ENCODE measurements around the gene SOCS6. TPM values are rescaled to one million over a fixed set of nuclear protein-coding genes. Genes with fewer than 3 reads are reported as not detected.

The SOCS6 gene
- total RNA-seq, 1 donor from 2014 or later: 26.3 TPM

DNA sequence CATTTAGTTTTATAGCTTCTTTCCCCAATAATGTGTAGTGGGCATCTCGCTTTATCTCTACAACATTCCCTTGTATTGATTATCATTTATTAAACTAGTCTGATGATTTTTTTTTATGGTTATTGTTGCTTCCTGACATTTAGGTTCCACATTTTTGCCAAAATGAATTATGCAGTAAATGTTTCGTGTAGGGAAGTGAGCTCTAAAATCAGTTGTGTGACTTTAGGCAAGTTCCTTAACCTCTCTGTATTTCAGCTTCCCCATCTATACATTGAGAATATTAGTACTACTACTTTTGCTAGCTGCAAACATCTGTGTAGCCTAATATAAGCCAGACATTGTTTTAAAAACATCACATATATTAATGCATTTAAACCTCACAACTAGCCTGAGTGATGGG is 22.9 kb downstream of the SOCS6 start:
- ATAC-seq (no peak), DNase-seq (ENCODE audit: low spot score) (no peak)
- intact Hi-C loops (cut with DNase I): no loop called here

DNA sequence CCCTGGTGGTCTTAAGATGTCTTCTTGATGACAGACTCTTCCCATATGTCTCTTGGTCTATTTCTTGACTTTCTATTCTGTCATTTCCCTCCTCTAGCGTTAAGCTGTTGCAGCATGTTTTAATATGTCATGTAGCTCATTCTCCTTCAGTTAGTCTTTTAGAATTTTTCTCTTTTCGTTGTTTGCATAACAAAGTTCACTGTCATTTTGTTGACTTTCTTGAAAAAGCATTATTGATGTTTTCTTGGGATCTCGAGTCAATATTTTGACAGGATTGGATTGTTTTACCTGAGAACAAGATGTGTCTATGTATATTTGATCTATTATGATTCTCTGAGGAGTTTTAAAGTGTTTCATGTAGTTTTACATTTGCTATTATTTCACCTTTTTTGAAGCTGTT is 24.8 kb downstream of the SOCS6 start:
- no peak for ATAC-seq
- intact Hi-C loops (cut with DNase I): no loop called here
- DNase-seq (ENCODE audit: low spot score): no peak

DNA sequence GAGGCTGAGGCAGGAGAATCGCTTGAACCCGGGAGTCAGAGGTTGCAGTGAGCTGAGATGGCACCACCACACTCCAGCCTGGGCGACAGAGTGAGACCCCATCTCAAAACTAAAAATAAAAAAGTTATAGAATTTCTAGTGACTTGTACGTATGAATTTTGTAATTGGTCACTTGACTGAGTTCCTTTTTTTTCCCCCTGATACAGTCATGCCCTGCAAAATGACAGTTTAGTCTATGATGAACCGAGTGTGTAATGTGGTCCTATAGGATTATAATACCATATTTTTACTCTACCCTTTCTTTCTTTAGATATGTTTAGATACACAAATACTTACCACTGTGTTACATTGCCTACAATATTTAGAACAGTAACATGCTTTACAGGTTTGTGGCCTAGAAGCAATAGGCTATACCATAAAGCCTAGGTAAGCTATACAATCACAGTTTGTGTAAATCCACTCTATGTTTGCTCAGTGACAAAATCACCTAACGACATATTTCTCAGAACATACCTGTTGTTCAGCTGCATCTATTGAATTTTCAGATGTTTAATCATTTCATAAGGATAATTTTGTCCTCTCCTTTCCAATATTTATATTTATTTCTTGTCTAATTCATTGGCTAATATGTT is 25.4 kb downstream of the SOCS6 start:
- no peak for ATAC-seq
- no peak for DNase-seq (ENCODE audit: low spot score)
- intact Hi-C loops (cut with DNase I): no loop called here

DNA sequence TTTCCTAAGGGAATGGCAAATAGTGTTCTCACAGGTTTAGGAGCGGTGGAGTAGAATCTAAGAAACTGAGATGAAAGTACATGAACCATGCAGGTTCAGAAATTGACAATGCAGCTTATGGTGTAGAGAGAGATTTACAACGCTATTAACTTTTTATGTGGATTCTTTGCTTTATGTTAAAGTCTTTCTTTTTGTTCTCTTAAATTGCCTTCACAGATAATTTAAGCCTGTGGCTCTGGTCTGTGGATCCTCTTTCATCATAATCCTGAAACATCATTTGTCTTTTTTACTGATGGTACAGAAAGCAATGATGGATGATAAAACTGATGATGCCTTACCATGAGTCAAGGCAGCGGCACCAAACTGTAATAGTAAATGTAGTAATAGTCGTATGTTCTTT is 30.3 kb downstream of the SOCS6 start:
- ATAC-seq (no peak), DNase-seq (ENCODE audit: low spot score) (no peak)
- intact Hi-C loops (cut with DNase I): no loop called here

DNA sequence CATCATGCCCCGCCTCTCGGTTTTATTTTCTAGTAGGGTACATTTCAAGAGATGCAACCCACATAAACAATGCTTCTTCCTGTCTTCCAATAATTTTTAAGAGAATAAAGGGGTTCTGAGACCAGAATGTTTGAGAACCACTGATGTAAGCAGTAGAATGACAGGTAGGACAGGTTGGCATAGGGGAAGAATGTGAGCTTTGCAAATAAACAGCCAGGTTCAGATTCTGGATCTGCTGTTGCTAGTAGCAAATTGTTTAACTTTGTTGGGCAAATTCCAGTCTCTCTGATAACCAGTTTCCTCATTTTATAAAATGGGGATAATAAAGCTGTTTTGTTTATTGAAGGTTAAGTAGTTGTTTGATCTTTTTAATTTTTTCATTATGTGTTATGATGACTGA is 32.8 kb downstream of the SOCS6 start:
- intact Hi-C loops (cut with DNase I): no loop called here
- ATAC-seq: no peak
- no peak for DNase-seq (ENCODE audit: low spot score)

DNA sequence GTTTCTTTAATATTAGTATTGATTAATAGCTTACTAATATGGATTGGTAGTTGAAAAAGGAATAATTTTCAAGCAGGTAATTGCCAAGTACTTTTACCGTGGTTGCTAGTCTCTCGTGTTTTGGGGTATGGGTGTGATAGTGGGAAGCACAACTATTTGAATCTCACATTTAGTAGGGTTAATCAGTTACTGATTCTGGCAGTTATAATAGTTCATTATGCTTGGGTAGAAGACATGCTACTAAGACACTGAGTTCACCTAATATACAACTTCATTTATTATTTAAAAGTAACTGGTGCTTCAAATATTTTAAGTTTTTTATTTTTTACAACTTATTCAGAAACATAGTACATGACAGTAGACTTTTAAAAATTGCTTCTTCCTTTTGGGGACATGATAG is 33.5 kb downstream of the SOCS6 start:
- DNase-seq (ENCODE audit: low spot score) (no peak), ATAC-seq (no peak)
- intact Hi-C loops (cut with DNase I): no loop called here

DNA sequence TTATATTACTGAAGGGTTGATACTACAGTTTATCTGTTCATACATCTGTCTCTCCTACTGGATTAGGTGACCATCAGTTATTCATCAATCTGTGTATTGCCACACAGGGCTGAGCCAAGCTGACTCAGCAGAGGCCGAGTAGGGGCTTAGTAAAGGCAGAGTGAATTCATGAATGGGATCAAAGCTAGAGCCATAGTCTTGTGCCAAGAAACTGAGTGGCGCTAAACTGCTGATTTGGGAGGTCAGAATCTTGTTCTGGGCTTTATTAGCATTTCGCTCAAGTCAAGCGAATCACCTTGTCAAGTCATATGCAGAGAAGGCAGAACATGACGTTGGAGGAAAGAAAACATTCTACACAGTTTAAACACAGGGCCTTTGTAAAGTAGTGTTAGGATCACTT is 34.1 kb downstream of the SOCS6 start:
- no peak for DNase-seq (ENCODE audit: low spot score)
- intact Hi-C loops (cut with DNase I): no loop called here
- ATAC-seq: no peak

DNA sequence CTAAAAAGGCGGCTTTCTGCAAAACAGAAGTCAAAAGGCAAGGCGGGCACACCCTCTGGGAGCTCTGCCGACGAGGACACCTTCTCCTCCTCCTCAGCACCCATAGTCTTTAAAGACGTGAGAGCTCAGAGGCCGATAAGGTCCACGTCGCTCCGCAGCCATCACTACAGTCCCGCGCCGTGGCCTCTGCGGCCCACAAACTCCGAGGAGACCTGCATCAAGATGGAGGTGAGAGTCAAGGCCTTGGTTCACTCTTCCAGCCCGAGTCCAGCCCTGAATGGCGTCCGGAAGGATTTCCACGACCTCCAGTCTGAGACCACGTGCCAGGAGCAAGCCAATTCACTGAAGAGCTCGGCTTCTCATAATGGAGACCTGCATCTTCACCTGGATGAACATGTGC is 36.1 kb downstream of the SOCS6 start:
- ATAC-seq: no peak
- intact Hi-C loops (cut with DNase I): no loop called here

DNA sequence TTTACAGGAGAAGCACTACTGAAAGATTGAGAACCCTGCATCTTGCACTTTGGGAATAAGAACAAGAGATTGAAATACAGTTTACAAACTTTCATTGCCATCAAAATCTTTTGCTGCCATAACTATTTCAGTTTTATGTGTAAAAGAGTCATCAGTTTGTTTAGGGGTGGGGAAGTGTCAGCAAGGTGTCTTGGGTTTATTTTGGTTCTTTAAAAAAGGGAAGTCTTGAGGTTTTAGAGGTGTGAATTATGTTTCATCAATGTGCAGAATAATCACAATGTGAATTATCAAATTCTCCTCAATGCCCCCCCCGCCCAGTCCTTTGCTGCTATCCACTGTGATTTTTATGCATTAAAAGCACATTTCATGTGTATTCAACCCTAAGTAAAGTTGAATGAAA is 37.4 kb downstream of the SOCS6 start:
- no peak for DNase-seq (ENCODE audit: low spot score)
- no peak for ATAC-seq
- intact Hi-C loops (cut with DNase I): no loop called here

More for the DNA sequence above, 36.1 kb downstream of the SOCS6 start:
- DNase-seq (ENCODE audit: low spot score): no peak

DNA sequence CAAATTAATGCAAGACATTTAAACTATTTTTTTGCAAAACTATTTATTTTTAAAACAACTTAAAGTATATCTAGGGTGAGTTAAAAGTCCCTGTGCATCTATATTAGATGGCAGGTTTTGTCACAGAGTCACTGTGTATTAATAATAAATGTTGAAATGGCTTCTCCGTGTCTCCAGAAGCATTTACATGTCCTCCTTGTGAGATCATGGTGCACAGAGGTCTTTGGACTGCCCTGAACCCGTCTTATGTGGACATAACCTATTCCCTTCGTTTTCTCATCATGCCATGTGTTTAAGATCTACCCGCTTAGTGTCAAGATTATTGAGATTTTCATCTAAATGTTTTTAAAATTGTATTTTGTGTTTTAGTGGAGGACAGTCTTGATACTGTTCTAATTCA is 39.3 kb downstream of the SOCS6 start:
- ATAC-seq (no peak), DNase-seq (ENCODE audit: low spot score) (no peak)
- intact Hi-C loops (cut with DNase I): no loop called here

DNA sequence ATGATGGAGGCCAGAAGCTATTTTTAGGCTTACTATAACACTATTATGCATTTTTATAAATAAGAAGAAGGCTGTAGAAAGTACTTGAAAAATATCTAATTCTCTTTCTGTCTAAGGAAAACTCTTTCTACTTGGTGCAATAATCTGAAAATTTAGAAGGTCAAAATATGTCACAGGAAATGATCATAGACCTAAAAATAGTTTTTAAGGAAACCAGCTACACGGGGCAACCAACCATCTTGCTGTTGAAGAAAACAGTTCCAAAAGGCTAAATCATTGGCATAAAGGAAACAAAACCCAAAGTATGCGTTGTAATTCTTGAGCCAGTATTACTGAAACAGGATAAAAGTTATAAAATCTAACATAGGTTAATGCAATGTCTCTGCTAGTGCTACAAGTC is 40.2 kb downstream of the SOCS6 start:
- no peak for ATAC-seq

DNA sequence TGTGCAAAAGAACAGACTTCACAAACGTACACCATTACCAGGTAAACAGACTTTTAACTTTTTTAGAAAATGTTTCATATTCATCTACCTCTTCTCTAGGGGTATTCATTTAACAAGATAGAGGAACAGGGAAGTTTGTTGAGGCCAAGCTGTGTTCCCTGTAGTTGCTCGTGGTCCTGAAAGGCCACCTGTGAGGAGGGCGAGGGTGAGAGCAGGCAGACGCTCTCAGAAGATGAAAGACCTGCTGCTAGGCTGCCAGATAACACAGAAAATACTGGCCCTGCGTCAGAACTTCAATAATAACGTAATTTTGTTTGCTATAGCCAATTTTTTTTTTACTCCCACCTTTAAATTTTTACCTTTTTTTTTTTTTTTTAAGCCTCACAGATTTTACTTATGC is 42.0 kb downstream of the SOCS6 start:
- no peak for ATAC-seq
- intact Hi-C loops (cut with DNase I): no loop called here
- no peak for DNase-seq (ENCODE audit: low spot score)

More for the DNA sequence above, 40.2 kb downstream of the SOCS6 start:
- intact Hi-C loops (cut with DNase I): no loop called here
- DNase-seq (ENCODE audit: low spot score): no peak

DNA sequence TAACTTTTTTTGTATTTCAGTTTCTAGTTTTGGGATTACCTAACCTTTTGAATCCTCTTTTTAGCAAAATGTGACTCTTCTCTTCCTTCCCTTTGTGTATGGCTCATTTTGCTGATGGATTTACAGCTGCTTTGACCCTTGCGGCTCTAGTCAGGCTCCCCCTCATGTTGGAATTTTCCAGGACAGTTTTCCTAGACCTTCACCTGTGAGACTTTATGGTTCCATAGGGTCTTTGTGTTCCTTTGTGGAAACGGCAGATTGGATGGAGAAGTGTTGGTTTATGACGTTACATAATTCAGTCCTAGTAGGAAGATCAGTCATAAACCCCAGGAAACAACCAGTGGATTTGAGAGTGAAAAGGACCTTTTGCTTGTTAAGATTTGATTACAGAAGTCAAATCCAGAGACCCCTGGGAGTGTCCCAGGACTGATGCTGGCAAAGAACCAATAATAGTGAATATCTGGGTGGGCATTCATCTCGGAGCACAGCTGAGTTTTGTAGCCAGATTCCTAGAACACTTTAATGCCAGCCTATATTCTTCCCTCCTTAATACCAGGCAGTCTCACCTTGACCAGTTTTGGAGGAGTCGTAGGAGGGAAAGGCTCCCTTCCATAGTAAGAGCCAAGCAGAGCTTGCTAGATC is 42.7 kb downstream of the SOCS6 start:
- no peak for DNase-seq (ENCODE audit: low spot score)
- intact Hi-C loops (cut with DNase I): no loop called here
- no peak for ATAC-seq

DNA sequence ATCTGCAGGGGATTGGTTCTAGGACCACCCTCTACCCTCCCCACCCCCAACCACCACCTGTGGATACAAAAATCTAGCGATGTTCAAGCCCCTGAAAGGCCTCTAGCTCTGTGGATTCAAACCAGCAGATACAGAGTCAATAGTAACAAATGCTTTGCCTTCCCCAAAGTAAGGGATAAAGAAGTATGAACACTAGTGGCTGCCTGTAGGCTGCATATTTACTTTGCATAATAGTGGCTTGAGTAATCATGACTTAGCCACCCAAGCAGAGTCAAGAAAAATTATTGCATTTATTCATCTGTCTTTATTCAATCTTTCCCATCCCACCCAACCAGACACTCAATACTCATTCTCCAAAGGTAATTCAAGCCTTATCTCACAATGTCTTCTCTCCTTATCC is 43.8 kb downstream of the SOCS6 start:
- DNase-seq (ENCODE audit: low spot score) (no peak), ATAC-seq (no peak)
- intact Hi-C loops (cut with DNase I): no loop called here

DNA sequence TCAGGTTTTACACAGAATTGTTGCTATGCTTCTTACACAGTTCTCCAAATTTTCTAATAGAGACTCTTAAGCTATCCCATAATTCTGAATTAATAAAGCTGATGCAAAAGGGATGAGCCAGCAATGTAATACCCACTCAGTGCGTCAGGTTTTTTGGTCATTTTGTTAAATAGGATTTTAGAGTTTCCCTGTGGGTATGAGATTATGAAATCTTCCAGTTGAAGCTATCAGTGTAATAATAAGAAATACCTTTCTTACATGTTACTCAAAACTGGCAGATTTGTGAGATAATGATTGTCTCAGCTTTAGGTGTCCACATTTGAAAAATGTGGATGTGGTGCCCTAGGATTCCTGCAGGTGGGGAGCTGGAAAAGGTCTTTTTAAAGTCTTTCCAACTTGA is 44.5 kb downstream of the SOCS6 start:
- intact Hi-C loops (cut with DNase I): no loop called here
- no peak for DNase-seq (ENCODE audit: low spot score)
- ATAC-seq: no peak

DNA sequence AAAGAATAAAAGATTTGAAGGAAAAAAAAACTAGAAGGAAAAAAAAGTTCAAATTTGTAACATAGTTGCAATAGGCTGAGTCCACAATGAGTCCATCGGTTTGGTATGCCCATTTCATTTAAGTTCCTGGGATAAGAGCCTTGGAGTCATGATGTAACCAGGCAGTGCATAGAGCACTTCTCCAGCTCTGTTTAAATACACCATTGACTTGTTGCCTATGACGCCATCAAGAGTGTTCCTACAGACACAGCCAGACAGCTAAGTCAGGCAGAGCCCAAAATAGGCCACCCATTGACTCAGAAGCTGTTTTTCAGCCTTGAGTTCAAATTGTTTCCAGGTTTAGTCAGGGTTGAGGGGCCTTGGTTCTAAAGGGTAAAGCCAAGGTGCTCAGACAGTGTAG is 44.9 kb downstream of the SOCS6 start:
- no peak for ATAC-seq
- intact Hi-C loops (cut with DNase I): no loop called here
- no peak for DNase-seq (ENCODE audit: low spot score)

DNA sequence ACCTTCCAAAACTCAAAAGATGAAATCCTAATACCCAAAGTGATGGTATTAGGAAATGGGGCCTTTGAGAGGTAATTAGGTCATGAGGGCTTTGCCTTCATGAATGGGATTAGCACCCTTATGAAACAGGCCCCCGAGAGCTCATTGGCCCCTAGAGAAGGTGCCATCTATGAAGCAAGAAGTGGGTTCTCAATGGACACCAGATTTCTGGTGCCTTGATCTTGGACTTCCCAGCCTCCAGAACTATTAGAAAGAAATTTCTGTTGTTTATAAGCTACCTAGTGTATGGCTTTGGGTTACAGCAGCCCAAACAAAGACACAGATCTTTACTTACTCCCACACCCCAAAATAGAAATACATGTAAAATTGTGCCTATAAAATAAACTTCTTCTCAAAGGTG is 45.4 kb downstream of the SOCS6 start:
- ATAC-seq (no peak), DNase-seq (ENCODE audit: low spot score) (no peak)
- intact Hi-C loops (cut with DNase I): no loop called here

DNA sequence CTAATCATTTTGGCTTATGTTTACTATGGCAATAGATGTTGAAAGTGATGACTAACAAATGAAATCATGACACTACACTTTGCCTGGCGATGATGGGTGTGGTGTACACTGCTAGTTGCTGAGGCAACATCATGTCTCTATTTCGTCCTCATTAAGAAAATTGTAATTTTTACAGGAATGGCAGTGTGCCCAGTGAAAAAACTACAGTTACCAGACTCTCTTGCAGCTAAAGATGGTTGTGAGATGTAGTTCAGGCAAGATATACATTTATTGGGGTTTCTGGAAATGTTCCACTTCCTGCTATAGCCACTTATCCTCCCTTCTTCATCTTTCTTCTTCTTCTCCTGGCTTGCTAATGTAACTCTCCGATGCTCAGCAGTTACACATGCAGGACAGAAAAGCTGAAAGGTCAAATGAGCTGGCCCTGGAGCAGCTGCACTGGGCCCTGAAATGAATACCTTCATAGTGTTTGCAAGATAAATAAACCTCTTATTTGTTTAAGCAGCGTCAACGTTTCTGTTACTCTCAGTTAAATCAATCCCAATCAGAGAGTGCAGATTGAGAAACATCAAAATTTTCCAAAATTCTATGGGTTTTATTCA is 46.0 kb downstream of the SOCS6 start:
- DNase-seq (ENCODE audit: low spot score): no peak
- ATAC-seq: no peak
- intact Hi-C loops (cut with DNase I): no loop called here

DNA sequence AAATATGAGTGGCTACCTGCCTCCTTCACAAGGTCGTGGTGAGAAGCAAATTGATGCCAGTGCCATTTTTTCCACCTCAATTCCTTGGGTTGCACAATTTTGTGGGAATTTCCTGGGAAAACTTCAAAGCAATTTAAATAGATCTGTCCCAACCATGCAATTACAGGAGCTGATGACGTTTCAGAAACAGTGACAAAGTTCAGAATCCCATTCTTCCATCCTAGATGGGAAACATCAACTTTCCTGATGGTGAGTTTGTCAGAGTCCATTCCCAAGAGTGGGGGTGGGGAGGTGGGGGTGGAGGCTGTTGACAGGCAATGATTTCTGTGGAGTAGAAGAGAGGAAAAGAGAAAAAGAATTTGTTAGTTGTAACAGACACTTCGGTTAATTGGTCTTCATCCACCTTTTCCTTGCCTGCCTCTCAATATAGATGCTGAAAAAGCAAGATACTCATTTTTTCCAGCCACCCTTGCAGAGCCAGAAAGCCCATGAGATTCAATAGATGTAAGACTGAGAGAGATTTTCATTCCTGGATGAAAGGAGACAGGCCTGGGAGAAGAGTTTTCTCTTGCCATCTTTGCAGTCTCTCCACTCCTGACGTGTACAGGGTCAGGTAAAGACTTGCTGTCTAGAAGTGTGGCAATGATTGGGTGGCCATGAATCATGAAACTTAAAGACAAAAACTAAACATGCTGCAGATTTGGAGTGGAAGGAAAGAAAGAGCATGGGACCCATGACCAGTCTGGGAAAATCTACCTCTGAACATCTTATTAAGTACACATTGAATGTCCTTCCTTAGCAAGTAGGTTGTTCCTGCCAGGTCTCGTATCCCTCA is 47.3 kb downstream of the SOCS6 start:
- intact Hi-C loops (cut with DNase I): no loop called here
- ATAC-seq: no peak
- DNase-seq (ENCODE audit: low spot score): no peak

Measured in sciatic nerve (tissue), 2 donors.